GM19193 (cell line): ENCODE results near the gene NRG2.
A peak's percentile ranks its signal among the peaks of the same experiment; 100 is the strongest.

Source experiments
- POLR2A ChIP-seq: IDR thresholded peaks from 4 replicates; pipeline ENCODE4 v1.6.1; 2011; ENCODE audit not compliant: insufficient read depth, insufficient read length; ENCODE audit errors: extremely low read depth

NRG2 gene

GRCh38 chr5:139854953-139855352 is 188.1 kb downstream of the NRG2 start:
- TF ChIP-seq POLR2A, result no peak

GRCh38 chr5:139854029-139854605 is 189.0 kb downstream of the NRG2 start:
- no peak for TF ChIP-seq POLR2A

GRCh38 chr5:139852696-139853095 is 190.4 kb downstream of the NRG2 start:
- no peak for TF ChIP-seq POLR2A

GRCh38 chr5:139851558-139851957 is 191.5 kb downstream of the NRG2 start:
- no peak for TF ChIP-seq POLR2A

GRCh38 chr5:139850423-139851016 is 192.6 kb downstream of the NRG2 start:
- no peak for TF ChIP-seq POLR2A

GRCh38 chr5:139849942-139850341 is 193.2 kb downstream of the NRG2 start:
- TF ChIP-seq POLR2A, result no peak

- no peak for TF ChIP-seq POLR2A
Observed at GRCh38 chr5:139849501-139849900, 193.6 kb downstream of the NRG2 start.

GRCh38 chr5:139848508-139849100 is 194.5 kb downstream of the NRG2 start:
- TF ChIP-seq POLR2A, result no peak

- peak; percentile 50 for TF ChIP-seq POLR2A
Observed at GRCh38 chr5:139847790-139848507, 195.2 kb downstream of the NRG2 start.

GRCh38 chr5:139847091-139847490 is 196.0 kb downstream of the NRG2 start:
- TF ChIP-seq POLR2A, result no peak

GRCh38 chr5:139845846-139846681 is 197.0 kb downstream of the NRG2 start:
- TF ChIP-seq POLR2A, result no peak

- TF ChIP-seq POLR2A, result no peak
Observed at GRCh38 chr5:139844472-139845145, 198.5 kb downstream of the NRG2 start.

- no peak for TF ChIP-seq POLR2A
Observed at GRCh38 chr5:139843991-139844390, 199.1 kb downstream of the NRG2 start.

- no peak for TF ChIP-seq POLR2A
Observed at GRCh38 chr5:139842321-139842720, 200.8 kb downstream of the NRG2 start.
